Uterus (tissue), 2 donors: ENCODE data around the gene USP7.

Source experiments
- POLR2A ChIP-seq, 2 donors: fragments of 450-650 bp; IDR thresholded peaks; one replicate each; pipeline ENCODE4 v1.6.1; 2016; ENCODE audit warnings: antibody characterized with exemption in 2 of 2, mild to moderate bottlenecking in 1 of 2, moderate library complexity in 1 of 2
- TF ChIP-seq, protein P1 (sequence below), 4 experiments: fragments of 200-600 bp in 2 of 4; fragments of 450-650 bp in 2 of 4; sonication (generic) in 2 of 4; IDR thresholded peaks; one replicate each; pipeline ENCODE4 v1.5.1; 2016 to 2019; ENCODE audit warnings: antibody characterized with exemption in 4 of 4, mild to moderate bottlenecking in 2 of 4, moderate library complexity in 1 of 4

DNA sequence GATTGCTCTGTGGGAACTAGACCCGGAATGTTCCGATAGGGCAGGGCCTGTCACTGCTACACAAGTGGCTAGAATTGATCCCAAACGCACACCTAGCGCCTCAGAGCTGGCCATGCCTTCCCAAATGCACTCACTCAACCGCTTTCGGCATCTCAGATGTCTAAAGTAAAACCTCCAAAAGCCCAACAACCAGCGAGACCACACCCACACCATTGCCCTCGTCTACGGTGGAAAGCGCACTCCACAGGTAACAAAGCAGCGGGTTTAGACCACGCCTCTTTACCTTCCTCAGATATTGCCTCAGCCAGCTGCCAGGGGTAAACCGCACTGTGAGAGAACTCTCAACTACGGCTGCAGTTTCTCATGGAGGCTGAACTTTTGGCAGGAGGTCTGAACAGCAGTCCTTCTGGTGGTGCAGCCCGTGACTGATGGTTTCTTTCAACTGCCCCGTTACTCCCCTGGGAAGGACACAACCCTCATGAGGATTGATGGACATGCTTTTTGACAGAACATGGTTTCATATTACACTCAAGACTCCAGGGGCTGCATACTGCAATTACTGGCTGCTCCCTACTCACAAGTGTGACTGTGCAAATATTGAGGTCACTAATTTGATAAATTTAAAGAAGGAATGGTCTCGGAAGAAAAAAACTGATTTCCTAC, 34.5 kb downstream of the USP7 start:
- TF ChIP-seq, protein P1, sequence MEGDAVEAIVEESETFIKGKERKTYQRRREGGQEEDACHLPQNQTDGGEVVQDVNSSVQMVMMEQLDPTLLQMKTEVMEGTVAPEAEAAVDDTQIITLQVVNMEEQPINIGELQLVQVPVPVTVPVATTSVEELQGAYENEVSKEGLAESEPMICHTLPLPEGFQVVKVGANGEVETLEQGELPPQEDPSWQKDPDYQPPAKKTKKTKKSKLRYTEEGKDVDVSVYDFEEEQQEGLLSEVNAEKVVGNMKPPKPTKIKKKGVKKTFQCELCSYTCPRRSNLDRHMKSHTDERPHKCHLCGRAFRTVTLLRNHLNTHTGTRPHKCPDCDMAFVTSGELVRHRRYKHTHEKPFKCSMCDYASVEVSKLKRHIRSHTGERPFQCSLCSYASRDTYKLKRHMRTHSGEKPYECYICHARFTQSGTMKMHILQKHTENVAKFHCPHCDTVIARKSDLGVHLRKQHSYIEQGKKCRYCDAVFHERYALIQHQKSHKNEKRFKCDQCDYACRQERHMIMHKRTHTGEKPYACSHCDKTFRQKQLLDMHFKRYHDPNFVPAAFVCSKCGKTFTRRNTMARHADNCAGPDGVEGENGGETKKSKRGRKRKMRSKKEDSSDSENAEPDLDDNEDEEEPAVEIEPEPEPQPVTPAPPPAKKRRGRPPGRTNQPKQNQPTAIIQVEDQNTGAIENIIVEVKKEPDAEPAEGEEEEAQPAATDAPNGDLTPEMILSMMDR (IDR thresholded peaks at IDR 0.05), result no peak
- no peak for TF ChIP-seq POLR2A (IDR thresholded peaks at IDR 0.05)
